Fibroblast of skin of left quadriceps (primary cell): ENCODE data around the gene BCLAF1.
"Not testable (repeated sequence)": the region's sequence is repeated elsewhere in the genome, so short reads cannot be mapped to it uniquely, and the experiment has no call there.

Experiments
- DNase-seq, 2 experiments: peaks; one replicate each; pipeline ENCODE4 v3.0.0-alpha.2; 2013; ENCODE audit warnings: low read depth in 2 of 2

BCLAF1 gene

GRCh38 chr6:136249811-136250685 lies 39.6 kb downstream of the BCLAF1 start, which contains the start of gene MTFR2:
Gene MTFR2 (minus strand): TSS chr6:136250311. CDS start chr6:136249099, 1,212 bp downstream.
- DNase-seq = peak; percentile 97 to 98

- DNase-seq = no peak
These were observed 40.3 kb downstream of the BCLAF1 start for GRCh38 chr6:136249336-136249735.

GRCh38 chr6:136244061-136244616 lies 45.5 kb downstream of the BCLAF1 start:
- peak in 1 of 2 experiments; percentile 20 for DNase-seq

GRCh38 chr6:136236466-136237293 lies 53.0 kb downstream of the BCLAF1 start:
- no peak for DNase-seq

GRCh38 chr6:136235233-136235564 lies 54.4 kb downstream of the BCLAF1 start:
- no peak for DNase-seq

- no peak for DNase-seq
These were observed 56.9 kb downstream of the BCLAF1 start for GRCh38 chr6:136232701-136233100.

GRCh38 chr6:136230219-136230853 lies 59.3 kb downstream of the BCLAF1 start:
- DNase-seq = no peak

- DNase-seq = no peak
These were observed 60.8 kb downstream of the BCLAF1 start for GRCh38 chr6:136228814-136229213.

- DNase-seq = no peak
These were observed 62.8 kb downstream of the BCLAF1 start for GRCh38 chr6:136226674-136227377.

GRCh38 chr6:136226027-136226673 lies 63.5 kb downstream of the BCLAF1 start:
- DNase-seq = peak; percentile 26 to 31

GRCh38 chr6:136225496-136225895 lies 64.2 kb downstream of the BCLAF1 start:
- no peak for DNase-seq

GRCh38 chr6:136224974-136225373 lies 64.7 kb downstream of the BCLAF1 start:
- DNase-seq = not testable (repeated sequence)

- DNase-seq = no peak
These were observed 72.9 kb downstream of the BCLAF1 start for GRCh38 chr6:136216503-136217401.

- DNase-seq = no peak
These were observed 75.8 kb downstream of the BCLAF1 start for GRCh38 chr6:136213853-136214252.

GRCh38 chr6:136213012-136213539 lies 76.6 kb downstream of the BCLAF1 start:
- no peak for DNase-seq

GRCh38 chr6:136212608-136213007 lies 77.0 kb downstream of the BCLAF1 start:
- DNase-seq = no peak

- no peak for DNase-seq
These were observed 79.1 kb downstream of the BCLAF1 start for GRCh38 chr6:136210398-136211165.

- DNase-seq = no peak
These were observed 80.2 kb downstream of the BCLAF1 start for GRCh38 chr6:136209496-136209895.

GRCh38 chr6:136208783-136209182 lies 80.9 kb downstream of the BCLAF1 start:
- DNase-seq = no peak
